ENCODE results near the gene ZFP62.

ZFP62 gene

DNA sequence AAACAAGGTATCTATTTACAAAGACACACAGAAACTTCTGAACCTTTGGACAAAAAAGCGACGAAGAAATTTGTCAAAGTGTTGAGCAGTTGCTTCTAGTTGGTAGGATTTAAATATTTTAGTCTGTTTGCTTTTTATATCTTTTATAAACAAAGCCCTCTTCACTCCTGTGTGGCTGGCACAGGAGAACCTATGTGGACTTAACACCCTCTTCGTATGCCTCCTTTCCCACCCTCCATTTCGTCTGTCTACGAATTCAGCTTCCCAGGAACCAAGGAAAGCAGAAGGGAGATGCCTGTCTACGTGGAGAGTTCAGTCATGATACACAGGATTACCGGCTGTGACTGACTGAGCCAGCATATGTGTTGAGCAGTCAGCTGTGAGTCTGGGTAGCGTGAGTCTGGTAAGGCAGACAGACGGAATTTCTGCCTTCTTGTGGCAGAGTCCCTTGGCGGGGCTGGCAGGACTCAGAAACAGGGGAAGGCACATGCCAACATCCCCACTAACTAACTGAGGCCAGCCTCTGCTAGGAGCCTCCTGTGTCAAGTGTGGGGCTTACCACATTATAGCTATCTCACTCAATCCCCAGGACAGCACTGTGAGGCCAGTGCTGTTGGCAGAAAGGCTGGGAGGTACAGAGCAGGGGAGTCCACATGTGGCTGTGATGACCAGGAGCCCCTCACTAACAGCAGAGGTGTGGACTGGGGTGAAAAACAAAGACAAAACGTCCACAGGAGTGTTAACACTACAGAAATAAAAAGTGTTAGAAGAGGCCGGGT lies 13.9 kb upstream of the ZFP62 start:
- no peak overlapping the region for H3K4me3 ChIP-seq (ENCODE audit: control insufficient read depth in 1 of 7, extremely low read depth in 1 of 7, insufficient read depth in 4 of 7, low read depth in 2 of 7, low read length in 6 of 7)
- CTCF ChIA-PET, result interaction anchor here (1.7 to 2.0 kb wide), 2 partner anchors 12 to 89 kb away, joined by 5 to 7 read pairs; no protein-coding TSS in a partner anchor
- no peak overlapping the region for H3K27ac ChIP-seq (ENCODE audit: insufficient read depth in 1 of 2, low read depth in 1 of 2, low read length in 2 of 2, poor library complexity in 1 of 2, severe bottlenecking in 2 of 2)
- no peak for DNase-seq
- H3K4me1 ChIP-seq (ENCODE audit: control extremely low read depth in 1 of 4, control insufficient read depth in 4 of 4, insufficient read depth in 4 of 4, low read length in 3 of 4), result peaks cover 0 to 14% (median 0%) of the 10 kb centered on the region in 4 experiments
- H3K9me3 ChIP-seq (ENCODE audit: control extremely low read depth in 1 of 5, control insufficient read depth in 4 of 5, insufficient read depth in 2 of 5, low read depth in 1 of 5, low read length in 4 of 5), result peaks cover 0 to 3% (median 0%) of the 10 kb centered on the region in 5 experiments
- H3K27me3 ChIP-seq (replicated peaks in 2 of 5; ENCODE audit: control insufficient read depth in 4 of 5, insufficient read depth in 5 of 5, low read length in 4 of 5), result peaks cover 0 to 4% (median 0%) of the 10 kb centered on the region in 5 experiments
- POLR2A ChIA-PET, result no interaction called here
- 94% methylated on average over 8 of the region's 12 CpGs for WGBS (ENCODE audit: insufficient coverage)
- no peaks in the 10 kb centered on the region for H3K36me3 ChIP-seq (ENCODE audit: control insufficient read depth in 4 of 4, insufficient read depth in 4 of 4, low read length in 3 of 4)

DNA sequence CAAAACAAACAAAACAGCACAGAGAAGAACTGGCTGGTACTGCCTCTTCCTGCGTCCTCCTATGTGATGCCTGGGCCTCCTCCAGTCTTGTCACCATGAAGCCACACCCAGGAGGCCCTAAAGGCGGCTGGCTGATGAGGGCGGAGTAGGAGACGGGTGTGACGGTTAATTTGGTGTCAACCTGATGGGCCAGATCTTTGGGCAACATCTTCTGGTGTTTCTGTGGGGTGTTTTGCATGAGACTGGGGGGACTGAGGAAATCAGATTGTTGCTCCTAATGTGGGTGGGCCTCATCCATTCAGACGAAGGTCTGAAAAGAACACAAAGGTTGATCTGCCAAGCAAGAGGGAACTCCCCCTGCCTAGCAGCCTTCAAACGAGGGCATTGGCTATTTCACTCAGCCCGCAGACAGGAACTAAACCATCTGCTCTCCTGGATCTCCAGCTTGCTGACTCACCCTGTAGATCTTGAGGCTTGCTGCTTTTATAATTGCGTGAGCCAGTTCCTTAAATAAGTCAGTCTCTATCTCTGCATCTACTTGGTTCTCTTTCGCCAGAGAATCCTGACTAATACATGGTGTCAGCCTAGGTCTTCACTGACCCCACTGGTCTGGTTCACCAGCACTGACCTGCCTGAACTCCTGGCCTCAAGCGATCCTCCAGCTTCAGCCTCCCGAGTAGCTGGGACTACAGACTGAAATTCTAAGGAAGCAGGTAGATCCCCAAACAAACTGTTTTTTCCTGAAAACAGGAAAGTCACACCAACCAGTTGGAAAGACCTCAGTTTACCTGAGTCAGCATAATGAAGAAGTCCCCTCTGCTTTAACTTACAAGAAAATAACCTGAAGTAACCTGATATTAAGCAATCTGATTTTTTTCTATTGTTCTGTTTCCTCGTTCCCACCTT lies 12.8 kb upstream of the ZFP62 start:
- peak; percentile 29 to 82 (median 76) for DNase-seq
- no peaks in the 10 kb centered on the region for H3K36me3 ChIP-seq (ENCODE audit: control insufficient read depth in 4 of 4, insufficient read depth in 4 of 4, low read length in 3 of 4)
- H3K27ac ChIP-seq (ENCODE audit: insufficient read depth in 1 of 2, low read depth in 1 of 2, low read length in 2 of 2, poor library complexity in 1 of 2, severe bottlenecking in 2 of 2), result no peak overlapping the region
- ChIA-PET CTCF (interaction anchor here (1.2 to 1.7 kb wide), 2 partner anchors 12 to 87 kb away, joined by 3 to 5 read pairs; no protein-coding TSS in a partner anchor), POLR2A (no interaction called here)
- H3K27me3 ChIP-seq (replicated peaks in 2 of 5; ENCODE audit: control insufficient read depth in 4 of 5, insufficient read depth in 5 of 5, low read length in 4 of 5), result peaks cover 0 to 4% (median 0%) of the 10 kb centered on the region in 5 experiments
- no peak overlapping the region for H3K4me3 ChIP-seq (ENCODE audit: control insufficient read depth in 1 of 7, extremely low read depth in 1 of 7, insufficient read depth in 4 of 7, low read depth in 2 of 7, low read length in 6 of 7)
- WGBS (ENCODE audit: insufficient coverage), result 70% methylated on average over 10 of the region's 13 CpGs
- H3K4me1 ChIP-seq (ENCODE audit: control extremely low read depth in 1 of 4, control insufficient read depth in 4 of 4, insufficient read depth in 4 of 4, low read length in 3 of 4), result peaks cover 0 to 14% (median 0%) of the 10 kb centered on the region in 4 experiments
- peaks cover 0 to 3% (median 0%) of the 10 kb centered on the region in 5 experiments for H3K9me3 ChIP-seq (ENCODE audit: control extremely low read depth in 1 of 5, control insufficient read depth in 4 of 5, insufficient read depth in 2 of 5, low read depth in 1 of 5, low read length in 4 of 5)

DNA sequence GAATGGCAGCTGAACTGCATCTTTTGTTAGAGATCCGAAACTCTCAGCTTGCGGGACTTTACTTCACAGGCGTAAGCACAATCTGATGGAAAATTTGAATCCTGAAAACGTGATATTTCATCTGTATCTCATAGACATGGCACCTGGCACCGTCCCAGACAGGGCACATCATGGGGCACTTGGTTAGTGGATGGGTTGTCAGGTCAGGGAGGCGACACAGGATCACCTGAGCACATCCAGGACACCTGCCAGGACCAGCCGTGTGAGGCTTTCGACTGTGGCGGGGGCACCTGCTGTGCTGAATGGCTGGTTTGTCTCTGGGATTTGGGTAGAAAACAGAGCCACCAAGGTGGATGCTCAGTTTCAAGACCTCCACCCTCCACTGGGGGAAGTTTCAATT lies 11.3 kb upstream of the ZFP62 start:
- WGBS (ENCODE audit: insufficient coverage), result 97% methylated on average over 7 of the region's 9 CpGs
- Histone ChIP-seq H3K4me1 (ENCODE audit: control extremely low read depth in 1 of 4, control insufficient read depth in 4 of 4, insufficient read depth in 4 of 4, low read length in 3 of 4) (peaks cover 0 to 14% (median 0%) of the 10 kb centered on the region in 4 experiments), H3K9me3 (ENCODE audit: control extremely low read depth in 1 of 5, control insufficient read depth in 4 of 5, insufficient read depth in 2 of 5, low read depth in 1 of 5, low read length in 4 of 5) (peaks cover 0 to 3% (median 0%) of the 10 kb centered on the region in 5 experiments), H3K36me3 (ENCODE audit: control insufficient read depth in 4 of 4, insufficient read depth in 4 of 4, low read length in 3 of 4) (no peaks in the 10 kb centered on the region), H3K27ac (ENCODE audit: insufficient read depth in 1 of 2, low read depth in 1 of 2, low read length in 2 of 2, poor library complexity in 1 of 2, severe bottlenecking in 2 of 2) (no peak overlapping the region), H3K4me3 (ENCODE audit: control insufficient read depth in 1 of 7, extremely low read depth in 1 of 7, insufficient read depth in 4 of 7, low read depth in 2 of 7, low read length in 6 of 7) (no peak overlapping the region), H3K27me3 (replicated peaks in 2 of 5; ENCODE audit: control insufficient read depth in 4 of 5, insufficient read depth in 5 of 5, low read length in 4 of 5) (peaks cover 0 to 4% (median 0%) of the 10 kb centered on the region in 5 experiments)
- POLR2A ChIA-PET, result no interaction called here
- CTCF ChIA-PET, result interaction anchor here (1.0 to 1.5 kb wide), 5 partner anchors 8 to 89 kb away, joined by 3 to 7 read pairs (median 3); no protein-coding TSS in a partner anchor
- no peak for DNase-seq

DNA sequence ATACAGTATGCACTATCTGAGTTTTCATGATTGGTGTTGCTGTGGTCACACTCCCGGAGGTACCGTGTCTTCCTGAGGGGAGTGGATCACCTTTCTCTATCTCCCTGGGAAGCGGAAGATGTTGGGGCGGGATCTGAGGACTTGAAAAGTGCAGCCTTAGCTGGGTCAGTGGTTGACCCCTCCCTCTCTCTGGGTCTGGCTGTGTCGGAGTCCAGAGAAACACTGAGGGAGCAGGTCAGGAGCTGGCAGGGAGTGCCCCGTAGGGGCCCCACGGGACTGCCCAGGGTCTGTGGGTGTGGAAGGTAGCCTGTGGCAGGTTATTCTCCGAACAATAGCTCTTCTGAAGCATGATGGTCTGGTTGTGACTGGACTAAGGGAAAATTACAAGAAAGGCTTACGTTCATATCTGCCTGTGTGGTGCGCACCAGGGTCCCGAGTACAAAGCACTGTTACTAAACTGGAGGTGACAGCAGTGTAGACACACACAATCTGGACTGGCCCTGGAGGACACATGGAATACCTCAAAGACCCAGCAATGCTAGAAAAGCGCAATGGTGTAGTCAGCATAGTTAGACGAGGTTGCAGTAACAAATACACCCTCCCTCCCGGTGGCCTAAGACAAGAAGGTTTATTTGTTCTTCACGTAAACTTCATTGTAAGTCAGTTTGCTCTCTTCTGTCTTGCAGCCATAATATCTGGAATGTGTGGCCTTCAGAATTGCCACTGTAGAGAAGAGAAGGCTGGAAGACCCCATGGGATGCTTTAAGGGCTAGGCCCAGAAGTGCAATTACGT lies 9.4 kb upstream of the ZFP62 start:
- H3K27me3 ChIP-seq (replicated peaks in 2 of 5; ENCODE audit: control insufficient read depth in 4 of 5, insufficient read depth in 5 of 5, low read length in 4 of 5), result peaks cover 0 to 4% (median 0%) of the 10 kb centered on the region in 5 experiments
- H3K9me3 ChIP-seq (ENCODE audit: control extremely low read depth in 1 of 5, control insufficient read depth in 4 of 5, insufficient read depth in 2 of 5, low read depth in 1 of 5, low read length in 4 of 5), result peaks cover 0 to 3% (median 0%) of the 10 kb centered on the region in 5 experiments
- H3K27ac ChIP-seq (ENCODE audit: insufficient read depth in 1 of 2, low read depth in 1 of 2, low read length in 2 of 2, poor library complexity in 1 of 2, severe bottlenecking in 2 of 2), result no peak overlapping the region
- POLR2A ChIA-PET, result no interaction called here
- no peaks in the 10 kb centered on the region for H3K36me3 ChIP-seq (ENCODE audit: control insufficient read depth in 4 of 4, insufficient read depth in 4 of 4, low read length in 3 of 4)
- H3K4me1 ChIP-seq (ENCODE audit: control extremely low read depth in 1 of 4, control insufficient read depth in 4 of 4, insufficient read depth in 4 of 4, low read length in 3 of 4), result peaks cover 0 to 14% (median 0%) of the 10 kb centered on the region in 4 experiments
- 78% methylated on average over 10 of the region's 16 CpGs for WGBS (ENCODE audit: insufficient coverage)
- CTCF ChIA-PET, result interaction anchor here (1.4 to 2.0 kb wide), 2 partner anchors 88 to 164 kb away, joined by 3 to 7 read pairs; no protein-coding TSS in a partner anchor
- no peak for DNase-seq
- no peak overlapping the region for H3K4me3 ChIP-seq (ENCODE audit: control insufficient read depth in 1 of 7, extremely low read depth in 1 of 7, insufficient read depth in 4 of 7, low read depth in 2 of 7, low read length in 6 of 7)

DNA sequence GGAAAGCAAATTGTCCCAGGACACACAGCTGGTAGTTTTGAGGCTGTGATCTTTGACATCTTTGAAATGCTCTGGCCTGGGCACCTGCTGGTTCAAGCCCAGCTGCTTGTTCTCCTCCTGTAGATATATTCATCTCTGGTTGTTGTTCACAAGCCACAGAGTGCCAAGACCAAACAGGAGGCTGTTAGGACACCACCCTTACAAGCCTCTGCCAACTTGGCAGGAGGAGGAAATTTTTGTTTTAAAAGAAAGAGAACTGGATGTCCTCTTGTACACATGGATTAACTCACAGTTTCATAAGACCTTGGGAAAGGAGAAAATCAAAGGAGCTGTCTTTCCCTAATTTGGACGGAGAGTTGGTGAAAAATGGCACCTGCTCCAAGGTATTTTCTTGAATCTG lies 8.5 kb upstream of the ZFP62 start:
- Histone ChIP-seq H3K4me1 (ENCODE audit: control extremely low read depth in 1 of 4, control insufficient read depth in 4 of 4, insufficient read depth in 4 of 4, low read length in 3 of 4) (peaks cover 0 to 14% (median 0%) of the 10 kb centered on the region in 4 experiments), H3K9me3 (ENCODE audit: control extremely low read depth in 1 of 5, control insufficient read depth in 4 of 5, insufficient read depth in 2 of 5, low read depth in 1 of 5, low read length in 4 of 5) (peaks cover 0 to 3% (median 0%) of the 10 kb centered on the region in 5 experiments), H3K27me3 (replicated peaks in 2 of 5; ENCODE audit: control insufficient read depth in 4 of 5, insufficient read depth in 5 of 5, low read length in 4 of 5) (no peaks in the 10 kb centered on the region), H3K4me3 (ENCODE audit: control insufficient read depth in 1 of 7, extremely low read depth in 1 of 7, insufficient read depth in 4 of 7, low read depth in 2 of 7, low read length in 6 of 7) (no peak overlapping the region), H3K27ac (ENCODE audit: insufficient read depth in 1 of 2, low read depth in 1 of 2, low read length in 2 of 2, poor library complexity in 1 of 2, severe bottlenecking in 2 of 2) (no peak overlapping the region), H3K36me3 (ENCODE audit: control insufficient read depth in 4 of 4, insufficient read depth in 4 of 4, low read length in 3 of 4) (no peaks in the 10 kb centered on the region)
- DNase-seq, result no peak
- WGBS (ENCODE audit: insufficient coverage), result 100% methylated on average over 1 of the region's 1 CpG
- ChIA-PET POLR2A (interaction anchor here (0.6 kb wide), 1 partner anchor 96 kb away, joined by 4 read pairs; no protein-coding TSS in a partner anchor), CTCF (interaction anchor here (1.0 to 2.0 kb wide), 6 partner anchors 8 to 303 kb away, joined by 3 to 7 read pairs (median 3); no protein-coding TSS in a partner anchor)

DNA sequence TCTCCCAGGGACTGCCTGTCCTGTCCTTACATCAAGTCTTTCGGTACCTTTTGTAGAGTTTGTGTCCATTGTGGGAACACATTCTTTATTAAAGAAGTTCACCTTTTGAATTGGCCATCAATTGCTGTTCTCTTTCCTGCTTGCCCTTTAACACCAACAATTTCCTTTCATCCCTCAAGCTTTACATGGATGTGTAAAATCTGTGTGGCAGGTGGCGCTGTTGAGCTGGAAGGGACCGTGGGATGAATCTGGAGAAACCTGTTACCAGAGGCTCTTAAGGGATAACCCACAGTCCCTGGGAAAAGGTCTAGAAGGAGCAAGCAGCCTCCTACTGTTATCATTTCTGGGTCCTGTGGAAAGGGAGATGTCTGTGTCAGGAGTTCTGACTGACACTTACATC lies 7.9 kb upstream of the ZFP62 start:
- peak; percentile 68 to 77 (median 68) for DNase-seq

More for the DNA sequence above, 7.9 kb upstream of the ZFP62 start:
- ChIA-PET CTCF (interaction anchor here (0.8 to 2.0 kb wide), 12 partner anchors 9 to 304 kb away, joined by 3 to 7 read pairs (median 3); no protein-coding TSS in a partner anchor), POLR2A (interaction anchor here (0.6 kb wide), 1 partner anchor 95 kb away, joined by 4 read pairs; no protein-coding TSS in a partner anchor)
- Histone ChIP-seq H3K27ac (ENCODE audit: insufficient read depth in 1 of 2, low read depth in 1 of 2, low read length in 2 of 2, poor library complexity in 1 of 2, severe bottlenecking in 2 of 2) (no peak overlapping the region), H3K27me3 (replicated peaks in 2 of 5; ENCODE audit: control insufficient read depth in 4 of 5, insufficient read depth in 5 of 5, low read length in 4 of 5) (no peaks in the 10 kb centered on the region), H3K4me1 (ENCODE audit: control extremely low read depth in 1 of 4, control insufficient read depth in 4 of 4, insufficient read depth in 4 of 4, low read length in 3 of 4) (peaks cover 0 to 10% (median 0%) of the 10 kb centered on the region in 4 experiments), H3K36me3 (ENCODE audit: control insufficient read depth in 4 of 4, insufficient read depth in 4 of 4, low read length in 3 of 4) (no peaks in the 10 kb centered on the region), H3K9me3 (ENCODE audit: control extremely low read depth in 1 of 5, control insufficient read depth in 4 of 5, insufficient read depth in 2 of 5, low read depth in 1 of 5, low read length in 4 of 5) (peaks cover 0 to 3% (median 0%) of the 10 kb centered on the region in 5 experiments), H3K4me3 (ENCODE audit: control insufficient read depth in 1 of 7, extremely low read depth in 1 of 7, insufficient read depth in 4 of 7, low read depth in 2 of 7, low read length in 6 of 7) (no peak overlapping the region)
- 20% methylated on average over 1 of the region's 3 CpGs for WGBS (ENCODE audit: insufficient coverage)

Measured in common myeloid progenitor, CD34-positive (primary cell).